SK-N-SH (cell line): ENCODE results near the gene MATN1.

Experiments
- CHD2 ChIP-seq: fragments of 150-350 bp; IDR thresholded peaks from 2 replicates; pipeline ENCODE4 v1.6.1; 2018; ENCODE audit warnings: low read length; ENCODE audit not compliant: partially characterized antibody
- EZH2phosphoT487 ChIP-seq: fragments of 200-600 bp; sonication (generic); IDR thresholded peaks from 2 replicates; pipeline ENCODE4 v1.6.1; 2017; ENCODE audit warnings: low read depth, mixed run types, mild to moderate bottlenecking, antibody characterized with exemption, moderate library complexity, borderline replicate concordance
- NRF1 ChIP-seq: IDR thresholded peaks from 2 replicates; pipeline ENCODE4 v1.6.1; 2012; ENCODE audit warnings: low read depth, mild to moderate bottlenecking, low read length
- POLR2AphosphoS5 ChIP-seq: IDR thresholded peaks from 2 replicates; pipeline ENCODE4 v1.6.1; 2012; ENCODE audit warnings: low read depth, low read length
- REST ChIP-seq: IDR thresholded peaks from 2 replicates; pipeline ENCODE4 v1.6.1; 2012; ENCODE audit warnings: mild to moderate bottlenecking, low read depth, low read length, moderate library complexity
- RXRA ChIP-seq: IDR thresholded peaks from 2 replicates; pipeline ENCODE4 v1.4.0; 2012; ENCODE audit warnings: low read depth, mild to moderate bottlenecking, borderline replicate concordance
- SIN3A ChIP-seq: IDR thresholded peaks from 2 replicates; pipeline ENCODE4 v1.6.1; 2012; ENCODE audit warnings: low read depth, mild to moderate bottlenecking, low read length, moderate library complexity, borderline replicate concordance
- TEAD4 ChIP-seq: IDR thresholded peaks from 2 replicates; pipeline ENCODE4 v1.4.0; 2012; ENCODE audit warnings: mild to moderate bottlenecking, borderline replicate concordance; ENCODE audit not compliant: insufficient read depth
- TF ChIP-seq, protein P1 (sequence below): fragments of 200-600 bp; sonication (generic); IDR thresholded peaks from 2 replicates; pipeline ENCODE4 v1.6.1; 2017; ENCODE audit warnings: antibody characterized with exemption, mild to moderate bottlenecking, moderate library complexity
- TF ChIP-seq, protein P2 (sequence below): fragments of 150-350 bp; IDR thresholded peaks from 2 replicates; pipeline ENCODE4 v1.6.1; 2017; ENCODE audit warnings: antibody characterized with exemption, low read length, low read depth, borderline replicate concordance

DNA sequence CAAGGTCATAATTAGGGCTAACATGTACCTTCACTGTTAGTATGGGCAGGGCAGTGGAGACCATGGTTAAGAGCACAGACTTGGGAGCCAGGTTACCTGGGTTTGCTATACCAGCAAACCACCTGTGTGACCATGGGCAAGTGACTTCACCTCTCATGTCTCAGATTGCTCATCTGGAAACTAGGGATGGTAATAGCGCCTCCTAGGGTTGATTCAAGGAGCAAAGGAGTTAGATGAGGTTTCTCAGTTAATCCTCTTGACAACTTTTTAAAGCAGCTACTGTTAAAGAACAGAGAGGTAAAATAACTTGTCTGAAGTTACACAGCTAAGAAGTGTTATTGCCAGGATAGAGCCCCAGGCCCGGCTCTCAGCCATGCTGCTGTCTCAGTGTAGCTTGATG, 790 bp upstream of the MATN1 start:
- TF ChIP-seq, protein P1, sequence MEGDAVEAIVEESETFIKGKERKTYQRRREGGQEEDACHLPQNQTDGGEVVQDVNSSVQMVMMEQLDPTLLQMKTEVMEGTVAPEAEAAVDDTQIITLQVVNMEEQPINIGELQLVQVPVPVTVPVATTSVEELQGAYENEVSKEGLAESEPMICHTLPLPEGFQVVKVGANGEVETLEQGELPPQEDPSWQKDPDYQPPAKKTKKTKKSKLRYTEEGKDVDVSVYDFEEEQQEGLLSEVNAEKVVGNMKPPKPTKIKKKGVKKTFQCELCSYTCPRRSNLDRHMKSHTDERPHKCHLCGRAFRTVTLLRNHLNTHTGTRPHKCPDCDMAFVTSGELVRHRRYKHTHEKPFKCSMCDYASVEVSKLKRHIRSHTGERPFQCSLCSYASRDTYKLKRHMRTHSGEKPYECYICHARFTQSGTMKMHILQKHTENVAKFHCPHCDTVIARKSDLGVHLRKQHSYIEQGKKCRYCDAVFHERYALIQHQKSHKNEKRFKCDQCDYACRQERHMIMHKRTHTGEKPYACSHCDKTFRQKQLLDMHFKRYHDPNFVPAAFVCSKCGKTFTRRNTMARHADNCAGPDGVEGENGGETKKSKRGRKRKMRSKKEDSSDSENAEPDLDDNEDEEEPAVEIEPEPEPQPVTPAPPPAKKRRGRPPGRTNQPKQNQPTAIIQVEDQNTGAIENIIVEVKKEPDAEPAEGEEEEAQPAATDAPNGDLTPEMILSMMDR: peak; percentile 50
- TF ChIP-seq NRF1: no peak
- TF ChIP-seq, protein P2, sequence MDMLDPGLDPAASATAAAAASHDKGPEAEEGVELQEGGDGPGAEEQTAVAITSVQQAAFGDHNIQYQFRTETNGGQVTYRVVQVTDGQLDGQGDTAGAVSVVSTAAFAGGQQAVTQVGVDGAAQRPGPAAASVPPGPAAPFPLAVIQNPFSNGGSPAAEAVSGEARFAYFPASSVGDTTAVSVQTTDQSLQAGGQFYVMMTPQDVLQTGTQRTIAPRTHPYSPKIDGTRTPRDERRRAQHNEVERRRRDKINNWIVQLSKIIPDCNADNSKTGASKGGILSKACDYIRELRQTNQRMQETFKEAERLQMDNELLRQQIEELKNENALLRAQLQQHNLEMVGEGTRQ: no peak
- no peak for TF ChIP-seq TEAD4
- no peak for TF ChIP-seq SIN3A
- no peak for TF ChIP-seq RXRA
- TF ChIP-seq POLR2AphosphoS5: no peak
- TF ChIP-seq EZH2phosphoT487: no peak
- TF ChIP-seq CHD2: no peak
- TF ChIP-seq REST: no peak
